CD4-positive, alpha-beta T cell treated with Interleukin-2 at 100 ng/mL for 4 hours (primary cell): ENCODE measurements around the gene GAS5.

ENCODE experiments used
- DNase-seq: peaks from one replicate; pipeline ENCODE4 v3.0.0-alpha.2; 2020; ENCODE audit warnings: low spot score

GAS5 gene

DNA sequence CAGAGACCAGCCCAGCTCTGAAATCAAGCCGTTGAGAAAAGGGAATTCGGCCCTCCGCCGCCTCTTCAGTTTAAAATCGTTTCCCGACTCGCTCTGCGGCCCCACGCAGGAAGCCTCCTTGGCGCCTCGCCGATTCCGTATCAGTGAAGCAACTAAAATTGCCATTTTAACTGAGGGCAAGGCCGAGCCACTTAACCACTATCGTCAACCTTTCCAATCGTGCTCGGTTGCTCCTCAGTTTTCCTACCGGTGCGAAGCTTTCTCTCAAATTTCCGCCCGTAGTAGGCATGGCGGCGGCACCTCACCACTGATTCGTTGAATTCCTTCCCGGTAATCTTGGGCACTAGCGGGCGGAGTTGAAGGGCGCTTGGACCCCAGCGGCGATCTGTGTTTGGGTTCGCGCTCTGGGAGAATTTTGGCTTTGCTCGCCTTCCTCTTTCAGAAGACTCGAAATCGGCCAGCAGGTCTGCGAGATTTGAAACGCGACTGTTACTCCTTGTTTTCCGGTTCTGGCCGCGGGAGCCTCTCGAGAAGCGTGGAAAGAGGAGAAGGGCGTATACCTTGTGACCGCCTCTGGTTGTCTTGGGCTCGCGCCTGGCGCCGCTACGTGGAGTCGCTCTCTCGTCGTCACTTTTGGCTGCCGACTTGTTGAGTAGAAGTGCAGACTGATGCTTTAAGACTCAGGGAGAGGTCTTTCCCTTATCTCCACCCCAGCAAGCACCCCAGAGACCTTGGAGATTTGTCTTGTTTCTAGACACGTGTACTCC is 43.3 kb downstream of the GAS5 start, which contains the start of the genes CENPL and DARS2:
Gene CENPL (minus strand): TSS at position 569 of the 767 bp plus-strand sequence. CDS start 13,584 bp downstream, outside the sequence.
Gene DARS2 (plus strand): TSS at position 359 of the 767 bp plus-strand sequence. CDS start 557 bp downstream, outside the sequence.
- peak; percentile 94 for DNase-seq

DNA sequence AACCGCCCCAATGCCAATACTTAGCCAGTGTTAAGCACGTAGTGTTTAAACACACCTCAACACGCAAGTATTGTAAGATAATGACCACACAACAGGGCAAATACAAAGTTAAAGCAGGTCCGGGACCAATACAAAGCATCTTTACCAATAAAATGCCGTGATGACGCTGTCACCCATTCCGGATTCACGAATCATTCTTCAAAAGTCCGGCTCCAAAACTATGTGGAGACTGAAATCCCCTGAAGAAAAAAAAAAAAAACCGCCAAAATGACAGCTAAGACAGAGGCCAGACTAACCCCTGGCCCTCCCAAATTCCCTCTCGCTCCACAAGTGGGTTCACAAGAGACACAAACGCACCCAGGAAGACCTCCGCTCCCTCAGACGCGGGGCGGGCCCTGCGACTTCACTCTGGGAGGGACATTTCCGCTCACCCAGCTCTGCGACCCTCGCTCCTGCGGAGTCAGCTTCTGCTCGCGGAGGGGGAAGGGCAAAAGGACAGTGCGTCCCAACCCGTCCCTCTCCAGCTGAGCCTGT is 43.9 kb downstream of the GAS5 start:
- DNase-seq = no peak

DNA sequence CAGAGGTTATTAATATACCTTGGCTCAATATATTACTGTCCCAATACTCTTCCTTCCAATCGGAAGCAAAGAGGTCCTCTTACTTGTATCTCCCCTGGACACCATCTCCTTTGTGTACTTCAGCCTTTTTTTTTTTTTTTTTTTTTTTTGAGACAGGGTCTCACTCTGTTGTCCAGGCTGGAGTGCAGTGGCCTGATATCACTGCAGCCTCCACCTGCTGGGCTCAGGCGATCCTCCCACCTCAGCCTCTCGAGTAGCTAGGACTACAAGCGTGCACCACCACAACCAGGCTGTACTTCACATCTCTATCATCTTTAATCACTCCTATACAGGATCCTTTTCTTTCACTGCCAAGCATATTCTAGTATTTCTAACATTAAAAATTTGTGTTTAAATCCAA is 46.1 kb downstream of the GAS5 start:
- no peak for DNase-seq

DNA sequence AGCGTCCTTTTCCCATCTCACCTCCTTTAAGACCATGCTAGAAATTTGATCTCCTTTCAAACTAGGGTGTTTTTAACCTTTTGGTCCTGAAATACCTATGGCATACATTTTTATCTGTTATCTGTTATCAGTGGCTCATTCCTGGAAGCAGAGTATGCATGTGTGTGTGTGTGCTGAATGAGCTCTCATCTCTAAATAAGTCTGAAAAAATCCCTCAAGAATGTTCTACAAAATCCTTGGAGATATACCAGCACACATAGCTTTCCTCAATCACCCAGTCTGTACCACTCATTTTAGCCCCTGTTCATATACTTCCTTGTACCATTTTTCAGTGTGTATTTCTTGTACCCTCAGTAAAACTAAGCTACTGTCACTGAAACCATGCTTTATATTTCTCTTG is 49.3 kb downstream of the GAS5 start:
- DNase-seq = no peak
